ENCODE data around the gene ARHGEF2.

GRCh38 chr1:155897746-155898145, 80.6 kb downstream of the ARHGEF2 start:
- TF ChIP-seq CTCF (IDR thresholded peaks at IDR 0.05) = no peak
- no peak for TF ChIP-seq EZH2 (IDR thresholded peaks at IDR 0.05; ENCODE audit: borderline replicate concordance, insufficient read depth, low read depth, low read length, poor library complexity, severe bottlenecking)
